GM19452 (cell line): Measurements from ENCODE around the gene KDELR3.

ENCODE experiments used
- ATAC-seq: cut with Tn5 transposase; IDR thresholded peaks from one replicate; pipeline ENCODE4 v1.9.1; 2021; ENCODE audit not compliant: unreplicated experiment

The KDELR3 gene

DNA sequence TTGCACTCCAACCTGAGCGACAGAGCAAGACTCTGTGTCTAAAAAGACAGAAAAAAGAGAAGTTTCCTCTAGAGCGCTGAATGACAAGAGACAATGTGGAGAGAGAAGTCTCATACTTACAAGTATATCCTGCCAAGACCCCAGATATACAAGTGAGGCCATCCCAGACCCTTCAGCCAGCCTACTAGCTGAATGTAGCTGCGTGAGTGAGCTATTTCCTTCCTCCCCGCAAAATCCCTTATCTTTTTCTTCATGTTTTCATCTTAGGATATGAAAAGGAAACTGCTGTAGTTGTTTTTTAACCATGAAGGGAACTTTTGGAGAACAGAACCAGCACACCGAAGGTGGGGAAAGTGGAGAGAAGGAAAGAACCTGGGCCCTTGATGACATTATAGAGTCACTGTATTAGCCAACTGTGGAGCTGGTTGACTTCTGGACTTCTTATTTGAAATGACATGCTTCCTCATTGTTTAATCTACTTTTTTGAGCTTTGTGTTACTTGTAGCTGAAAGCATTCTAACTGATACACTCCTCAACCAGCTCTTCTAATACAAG, 42.6 kb downstream of the KDELR3 start:
- ATAC-seq, result no peak

DNA sequence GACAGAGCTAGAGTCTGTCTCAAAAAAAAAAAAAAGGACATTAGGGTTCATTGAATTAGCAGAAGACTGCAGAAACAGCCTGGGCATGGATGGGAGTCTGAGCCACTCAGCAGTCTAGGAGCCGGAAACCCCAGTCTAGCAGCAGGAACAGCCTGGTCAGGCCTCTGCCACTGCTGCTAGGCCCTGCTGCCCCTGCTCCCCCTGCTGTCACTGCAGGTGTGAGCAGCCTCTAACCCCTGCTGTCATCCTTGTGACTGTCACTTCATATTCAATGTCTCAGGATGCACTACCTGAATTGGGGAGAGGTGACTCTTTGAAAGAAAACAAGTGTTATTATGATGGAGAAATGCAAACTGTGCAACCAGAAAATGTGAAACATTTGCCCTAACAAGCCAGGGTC, 45.2 kb downstream of the KDELR3 start:
- no peak for ATAC-seq

DNA sequence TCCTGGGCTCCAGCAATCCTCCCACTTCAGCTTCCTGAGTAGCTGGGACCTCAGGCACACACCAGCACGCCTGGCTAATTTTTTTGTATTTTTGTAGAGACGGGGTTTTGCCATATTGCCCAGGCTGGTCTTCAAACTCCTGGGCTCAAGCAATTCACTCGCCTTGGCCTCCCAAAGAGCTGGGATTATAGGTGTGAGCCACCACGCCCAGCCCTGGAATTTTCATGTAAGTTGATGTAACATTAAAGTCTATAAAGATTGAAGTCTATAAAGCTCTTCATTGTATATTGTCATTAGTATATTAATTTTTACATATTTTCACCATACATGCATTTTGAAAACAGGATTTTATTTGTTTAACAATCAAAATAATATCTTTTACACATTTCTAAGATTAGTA, 50.7 kb downstream of the KDELR3 start:
- no peak for ATAC-seq

DNA sequence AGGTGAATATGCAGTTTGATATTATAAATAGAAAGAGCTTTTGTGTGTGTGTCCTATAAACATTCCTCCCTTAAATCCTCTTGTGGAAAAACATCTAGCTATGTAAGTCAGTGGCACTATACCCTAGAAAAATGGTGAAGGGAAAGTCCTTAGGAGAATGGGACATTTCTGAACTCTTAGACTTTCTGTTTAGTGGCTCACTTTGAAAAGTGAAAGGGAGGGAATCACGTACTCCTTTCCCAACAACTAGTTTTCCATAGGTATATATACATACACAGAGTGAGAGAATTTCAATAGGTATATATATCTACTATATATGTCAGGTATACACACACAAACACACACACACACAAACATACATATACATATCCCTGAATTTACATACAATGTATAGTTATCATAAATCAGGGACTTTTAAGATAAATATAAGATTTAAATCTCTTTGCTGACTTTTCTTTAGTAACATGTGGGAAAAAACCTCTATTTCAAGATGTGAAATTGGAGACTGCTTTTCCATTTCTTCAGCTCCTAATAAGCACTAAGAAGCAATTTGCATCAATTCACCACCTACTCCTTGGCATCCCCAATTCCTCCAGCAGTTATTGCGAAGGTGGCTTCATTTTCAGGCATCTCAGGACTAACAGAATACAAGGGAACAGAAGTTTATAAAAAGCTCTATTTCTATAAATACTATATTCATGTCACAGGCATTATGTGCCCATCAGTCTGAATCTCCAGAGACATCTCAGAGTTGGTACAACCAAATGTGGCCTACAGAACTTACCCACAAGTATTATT, 51.8 kb downstream of the KDELR3 start:
- no peak for ATAC-seq

DNA sequence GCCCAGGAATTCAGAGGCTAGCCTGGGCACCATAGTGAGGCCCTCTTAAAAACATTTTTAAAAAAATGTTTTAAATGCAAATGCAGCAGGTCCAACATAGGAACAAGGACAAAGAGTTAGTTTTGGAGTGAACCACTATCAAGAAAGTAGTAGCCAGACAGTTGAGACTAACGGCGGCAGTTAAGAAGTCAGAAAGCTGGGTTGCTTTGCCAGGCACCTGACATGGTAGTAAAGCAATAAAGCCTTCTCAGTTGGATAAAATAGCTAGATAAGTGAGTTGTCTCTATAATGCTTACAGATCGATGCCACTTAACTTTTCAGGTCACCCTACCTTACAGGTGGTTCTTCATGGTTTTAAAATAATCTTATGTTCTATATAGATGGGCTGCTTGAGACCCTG, 55.1 kb downstream of the KDELR3 start:
- ATAC-seq, result no peak

DNA sequence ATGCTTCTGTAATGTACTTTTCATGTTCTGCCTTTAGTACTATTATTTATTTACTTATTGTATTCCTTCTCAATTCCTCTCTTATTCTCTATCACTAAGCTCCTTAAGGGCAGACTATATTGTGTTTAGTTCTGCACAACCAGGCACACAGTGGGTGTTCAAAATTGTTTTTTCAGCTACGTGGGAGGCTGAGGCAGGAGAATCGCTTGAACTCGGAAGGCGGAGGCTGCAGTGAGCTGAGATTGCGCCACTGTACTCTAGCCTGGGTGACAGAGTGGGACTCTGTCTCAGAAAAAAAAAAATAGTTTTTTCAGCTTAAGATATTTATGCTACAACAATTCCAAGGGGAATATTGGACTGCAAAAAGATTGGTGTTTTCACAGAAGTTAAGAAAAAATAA, 55.6 kb downstream of the KDELR3 start:
- no peak for ATAC-seq

DNA sequence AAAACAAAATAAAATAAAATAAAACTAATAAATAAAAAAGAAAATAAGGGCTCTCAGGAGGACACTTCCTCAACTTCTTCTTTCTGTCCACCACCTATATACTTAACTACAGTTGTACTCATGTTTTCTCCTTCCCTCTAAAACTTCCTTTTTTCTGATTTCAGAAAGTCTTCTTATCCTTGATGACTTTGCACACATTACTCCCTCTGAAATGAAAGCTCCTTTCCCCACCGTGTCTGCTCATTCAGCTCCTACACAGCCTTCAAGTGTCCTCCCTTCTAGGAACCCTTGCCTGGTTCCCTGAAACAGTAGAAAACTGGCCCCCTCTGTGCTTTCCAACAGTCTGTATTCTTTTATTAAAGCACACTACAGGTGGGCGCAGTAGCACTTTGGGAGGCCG, 56.5 kb downstream of the KDELR3 start:
- no peak for ATAC-seq

DNA sequence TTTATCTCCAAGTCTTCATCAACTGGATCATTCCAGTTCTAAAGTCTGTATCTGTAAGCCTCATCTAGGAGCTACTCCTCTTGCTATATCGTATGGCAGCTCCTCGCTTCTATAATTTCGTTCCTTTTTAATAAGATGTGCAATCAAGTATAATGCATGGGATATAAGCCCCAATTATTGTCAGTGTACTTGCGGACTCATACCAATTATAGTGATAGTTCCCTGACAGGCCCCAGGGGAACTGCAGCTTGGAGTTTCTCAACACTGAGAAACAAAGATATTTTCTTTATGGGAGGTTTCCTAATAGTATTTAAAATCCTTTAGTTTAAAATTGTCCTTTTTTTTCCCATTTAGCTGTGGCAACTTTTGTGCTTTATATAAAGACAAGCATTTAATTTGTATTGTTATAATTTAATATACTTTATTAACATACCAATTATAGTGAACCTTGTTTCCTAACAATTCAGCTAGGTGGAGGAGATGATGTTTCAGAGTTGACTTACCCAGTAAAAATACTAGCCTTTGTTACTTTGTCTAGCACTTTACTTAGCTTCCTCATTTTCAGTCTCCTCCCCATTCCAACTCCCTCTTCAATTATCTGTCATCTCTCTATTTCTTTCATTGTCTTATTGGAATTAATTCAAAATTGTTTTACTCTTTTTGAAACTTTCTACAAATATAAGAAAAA, 63.5 kb downstream of the KDELR3 start:
- no peak for ATAC-seq
